Lung (tissue), 12 donors: ENCODE data around the gene GALNT9. TPM values are rescaled to one million over a fixed set of nuclear protein-coding genes. Genes with fewer than 3 reads are reported as not detected.

ENCODE experiments used
- ATAC-seq: fragments of 200-7000 bp; cut with Tn5 transposase; one replicate; pipeline ENCODE4 v1.9.1; 2020; ENCODE audit warnings: moderate number of reproducible peaks; ENCODE audit not compliant: insufficient read depth, low FRiP score
- DNase-seq, 3 donors: peaks; one replicate each; pipeline ENCODE4 v3.0.0-alpha.2; 2013 to 2017
- H3K27ac ChIP-seq, 2 donors: one replicate each; pipeline ENCODE4 v1.5.1; 2013; ENCODE audit warnings: mild to moderate bottlenecking in 2 of 2, moderate library complexity in 2 of 2, control low read depth in 1 of 2, inconsistent platforms in 1 of 2, low read depth in 1 of 2, low read length in 1 of 2
- H3K27me3 ChIP-seq, 3 donors: one replicate each; pipeline ENCODE4 v1.5.1; 2013; ENCODE audit warnings: low read length in 2 of 3; ENCODE audit not compliant: control insufficient read depth in 3 of 3, insufficient read depth in 3 of 3
- H3K36me3 ChIP-seq, 4 donors: one replicate each; pipeline ENCODE4 v1.5.1; 2013; ENCODE audit warnings: low read length in 4 of 4, mild to moderate bottlenecking in 1 of 4, moderate library complexity in 1 of 4; ENCODE audit not compliant: control insufficient read depth in 4 of 4, insufficient read depth in 4 of 4
- H3K4me1 ChIP-seq, 5 donors: one replicate each; pipeline ENCODE4 v1.5.1; 2013; ENCODE audit warnings: low read length in 5 of 5, mild to moderate bottlenecking in 2 of 5, moderate library complexity in 1 of 5; ENCODE audit not compliant: control insufficient read depth in 5 of 5, insufficient read depth in 5 of 5
- H3K4me3 ChIP-seq: one replicate; pipeline ENCODE4 v1.5.1; 2013; ENCODE audit warnings: mild to moderate bottlenecking, control low read depth, moderate library complexity
- H3K9ac ChIP-seq, 2 donors: one replicate each; pipeline ENCODE4 v1.5.1; 2013; ENCODE audit warnings: low read length in 2 of 2, control low read depth in 1 of 2; ENCODE audit not compliant: insufficient read depth in 1 of 2
- H3K9me3 ChIP-seq, 4 donors: one replicate each; pipeline ENCODE4 v1.5.1; 2013; ENCODE audit warnings: low read length in 3 of 4, mild to moderate bottlenecking in 1 of 4, moderate library complexity in 1 of 4; ENCODE audit not compliant: control insufficient read depth in 4 of 4, insufficient read depth in 3 of 4
- WGBS, 2 donors: extraction: QIAGEN DNeasy Blood & Tissue Kit; methylation state at CpG; one replicate each; pipeline ENCODE4 v1.1.7; 2013; 5-methylcytosine and 5-hydroxymethylcytosine counted together
- polyA plus RNA-seq, 2 donors: library from polyadenylated mRNA; stranded (reverse); fragments of 200-250 nt; gene quantifications; one replicate each; pipeline ENCODE4 v1.2.1, GENCODE V29; 2013
- total RNA-seq, 2 donors: library from RNA; depleted of rRNA in 1 of 2; stranded (reverse); fragments of >200 nt in 1 of 2; gene quantifications; one replicate each; pipeline ENCODE4 v1.2.1, GENCODE V29; 2014 to 2021
- TF ChIP-seq, protein P1 (sequence below): IDR thresholded peaks from 2 replicates; pipeline ENCODE4 v1.5.1; 2012; ENCODE audit warnings: mild to moderate bottlenecking; ENCODE audit errors: control extremely low read depth, extremely low read depth
- donor health status: control.
- donor health status: control.
- donor health status: Bipolar disorder and iron deficiency.
- donor health status: healthy.
- donor health status: DM: yes; HTN: yes; CAD: no.

Gene GALNT9
- total and polyA plus RNA-seq, 4 donors = 0.13 to 1.7 (median 0.79) TPM

DNA sequence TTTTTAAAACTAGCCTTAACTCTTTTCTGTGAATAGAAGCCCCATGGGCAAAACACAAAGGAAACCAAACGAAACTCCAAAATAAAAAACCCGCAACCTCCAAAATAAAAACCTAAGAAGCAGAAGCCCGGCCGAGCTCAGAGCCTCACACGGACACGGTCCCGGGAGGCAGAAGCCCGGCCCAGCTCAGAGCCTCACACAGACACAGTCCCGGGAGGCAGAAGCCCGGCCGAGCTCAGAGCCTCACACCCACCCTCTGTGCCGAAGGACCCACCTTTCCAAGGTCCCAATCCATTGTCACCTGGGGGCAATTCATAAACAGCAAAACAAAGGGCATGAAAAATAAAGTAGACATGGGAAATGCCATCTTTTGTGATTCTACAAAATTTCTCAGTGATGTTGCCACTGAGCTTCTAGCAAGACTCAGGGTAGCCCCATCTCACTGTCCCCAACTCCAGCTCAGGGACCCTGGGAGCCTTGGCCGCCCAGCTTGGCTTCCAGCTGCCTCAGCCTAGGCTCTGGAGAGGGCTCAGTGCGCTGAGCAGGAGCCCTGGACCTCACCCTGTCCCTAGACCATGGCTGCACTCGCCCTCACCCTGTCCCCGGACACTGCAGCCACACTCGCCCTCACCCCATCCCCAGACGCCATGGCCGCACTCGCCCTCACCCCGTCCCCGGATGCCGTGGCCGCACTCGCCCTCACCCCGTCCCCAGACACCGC is 82.2 kb downstream of the GALNT9 start:
- DNase-seq (no peak), ATAC-seq (no peak)
- H3K9me3 ChIP-seq = peaks cover 0 to 6% (median 0%) of the 10 kb centered on the region in 4 donors
- H3K27ac ChIP-seq = no peak overlapping the region
- no peaks in the 10 kb centered on the region for H3K36me3 ChIP-seq
- no peak overlapping the region for H3K4me3 ChIP-seq
- no peaks in the 10 kb centered on the region for H3K4me1 ChIP-seq
- TF ChIP-seq, protein P1, sequence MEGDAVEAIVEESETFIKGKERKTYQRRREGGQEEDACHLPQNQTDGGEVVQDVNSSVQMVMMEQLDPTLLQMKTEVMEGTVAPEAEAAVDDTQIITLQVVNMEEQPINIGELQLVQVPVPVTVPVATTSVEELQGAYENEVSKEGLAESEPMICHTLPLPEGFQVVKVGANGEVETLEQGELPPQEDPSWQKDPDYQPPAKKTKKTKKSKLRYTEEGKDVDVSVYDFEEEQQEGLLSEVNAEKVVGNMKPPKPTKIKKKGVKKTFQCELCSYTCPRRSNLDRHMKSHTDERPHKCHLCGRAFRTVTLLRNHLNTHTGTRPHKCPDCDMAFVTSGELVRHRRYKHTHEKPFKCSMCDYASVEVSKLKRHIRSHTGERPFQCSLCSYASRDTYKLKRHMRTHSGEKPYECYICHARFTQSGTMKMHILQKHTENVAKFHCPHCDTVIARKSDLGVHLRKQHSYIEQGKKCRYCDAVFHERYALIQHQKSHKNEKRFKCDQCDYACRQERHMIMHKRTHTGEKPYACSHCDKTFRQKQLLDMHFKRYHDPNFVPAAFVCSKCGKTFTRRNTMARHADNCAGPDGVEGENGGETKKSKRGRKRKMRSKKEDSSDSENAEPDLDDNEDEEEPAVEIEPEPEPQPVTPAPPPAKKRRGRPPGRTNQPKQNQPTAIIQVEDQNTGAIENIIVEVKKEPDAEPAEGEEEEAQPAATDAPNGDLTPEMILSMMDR = no peak
- H3K9ac ChIP-seq = no peak overlapping the region
- H3K27me3 ChIP-seq = peaks cover 0 to 4% (median 0%) of the 10 kb centered on the region in 3 donors
- WGBS, 2 donors = 90 to 94% methylated on average over 27 of the region's 27 CpGs

DNA sequence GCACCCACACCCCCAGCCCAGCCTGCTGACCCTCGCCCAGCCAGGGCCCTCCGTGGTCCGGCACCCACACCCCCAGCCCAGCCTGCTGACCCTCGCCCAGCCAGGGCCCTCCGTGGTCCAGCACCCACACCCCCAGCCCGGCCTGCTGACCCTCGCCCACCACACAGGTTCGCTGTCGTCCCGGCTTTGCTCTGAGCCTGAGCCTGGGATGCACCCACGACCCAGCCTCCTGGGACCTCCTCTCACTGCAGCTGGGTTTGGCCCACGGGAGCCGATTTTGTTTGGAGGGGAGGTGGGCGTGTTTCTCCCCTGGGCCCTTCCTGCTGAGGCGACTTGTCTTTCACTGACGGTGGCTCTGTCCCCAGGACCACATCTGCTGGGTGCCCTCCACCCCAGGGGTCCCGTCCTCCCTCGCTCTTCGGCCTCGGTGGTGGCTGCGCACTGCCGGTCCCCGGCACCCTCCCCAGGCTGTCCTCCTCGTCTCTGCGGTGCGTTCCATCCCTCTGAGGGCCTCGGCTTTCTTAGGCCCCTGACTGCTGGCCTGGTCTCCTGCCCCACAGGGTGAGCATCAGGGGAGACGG is 83.8 kb downstream of the GALNT9 start:
- Histone ChIP-seq H3K36me3 (no peaks in the 10 kb centered on the region), H3K4me1 (no peaks in the 10 kb centered on the region), H3K4me3 (no peak overlapping the region), H3K27ac (no peak overlapping the region), H3K9ac (no peak overlapping the region), H3K27me3 (peaks cover 0 to under 1% (median 0%) of the 10 kb centered on the region in 3 donors), H3K9me3 (peaks cover 0 to 6% (median 0%) of the 10 kb centered on the region in 4 donors)
- ATAC-seq (no peak), DNase-seq (no peak)
- 81 to 90% methylated on average over 28 of the region's 28 CpGs for WGBS, 2 donors
- TF ChIP-seq, protein P1 = no peak

DNA sequence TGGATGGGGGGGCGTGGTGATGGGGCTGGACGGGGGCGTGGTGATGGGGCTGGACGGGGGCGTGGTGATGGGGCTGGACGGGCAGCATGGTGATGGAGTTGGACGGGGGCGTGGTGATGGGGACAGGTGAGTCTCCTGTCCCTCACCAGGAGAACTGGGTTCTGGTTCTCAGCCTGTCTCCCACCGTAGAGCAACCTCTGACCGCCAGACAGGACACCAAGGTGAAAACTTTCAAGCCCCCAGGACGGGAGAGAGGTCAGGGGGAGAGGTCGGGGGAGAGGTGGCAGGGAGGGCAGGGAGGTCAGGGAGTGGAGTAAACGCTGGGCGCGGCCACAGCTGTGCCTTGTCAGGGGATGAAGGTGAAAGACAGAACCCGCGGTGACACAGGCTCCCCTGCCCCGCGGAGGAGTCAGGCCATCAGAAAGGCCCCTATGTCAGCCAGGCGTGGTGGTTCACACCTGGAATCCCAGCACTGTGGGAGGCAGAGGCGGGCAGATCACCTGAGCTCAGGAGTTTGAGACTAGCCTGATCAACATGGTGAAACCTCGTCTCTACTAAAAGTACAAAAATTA is 84.6 kb downstream of the GALNT9 start:
- no peak for ATAC-seq

More for the DNA sequence above, 84.6 kb downstream of the GALNT9 start:
- no peaks in the 10 kb centered on the region for H3K4me1 ChIP-seq
- H3K4me3 ChIP-seq = no peak overlapping the region
- 70 to 80% methylated on average over 20 to 22 of the region's 22 CpGs for WGBS, 2 donors
- H3K27me3 ChIP-seq = no peaks in the 10 kb centered on the region
- peaks cover 0 to 4% (median 0%) of the 10 kb centered on the region in 4 donors for H3K9me3 ChIP-seq
- H3K9ac ChIP-seq = no peak overlapping the region
- no peak for DNase-seq
- H3K27ac ChIP-seq = no peak overlapping the region
- TF ChIP-seq, protein P1 = no peak
- no peaks in the 10 kb centered on the region for H3K36me3 ChIP-seq
